GM12865 (cell line): ENCODE data around the gene IGFBP3.
A peak's percentile ranks its signal among the peaks of the same experiment; 100 is the strongest.

Experiments
- DNase-seq: peaks from one replicate; pipeline ENCODE4 v3.0.0; 2010; ENCODE audit warnings: low read depth
- H3K4me3 ChIP-seq: 2 replicates; pipeline ENCODE4 v1.5.1; 2011; ENCODE audit warnings: mild to moderate bottlenecking, low read depth, low read length, control low read depth
- TF ChIP-seq, protein P1 (sequence below): IDR thresholded peaks from 2 replicates; pipeline ENCODE4 v1.5.1; 2011; ENCODE audit warnings: low read length, control low read depth, low read depth, inconsistent platforms; ENCODE audit not compliant: insufficient read depth; ENCODE audit errors: missing control alignments

Gene IGFBP3

DNA sequence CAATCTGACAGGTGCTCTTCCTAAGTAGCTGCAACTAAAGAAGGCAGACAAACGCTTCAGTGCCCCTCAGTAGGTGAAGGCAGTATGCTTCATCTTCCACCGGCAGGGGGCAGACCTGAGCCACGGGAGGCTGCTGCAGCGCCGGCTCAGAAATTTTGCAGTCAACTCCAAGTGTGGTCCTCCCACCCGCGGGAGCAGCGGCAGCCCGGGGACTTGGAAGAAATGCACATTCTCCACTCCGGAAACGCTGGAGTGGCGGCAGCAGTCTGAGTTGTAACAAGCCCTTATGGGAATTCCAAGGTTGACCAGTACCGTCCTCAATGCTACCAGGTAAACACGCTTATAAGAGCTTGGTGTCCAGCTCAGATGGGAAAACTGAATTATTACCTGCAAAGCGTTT lies 3.4 kb downstream of the IGFBP3 start:
- TF ChIP-seq, protein P1, sequence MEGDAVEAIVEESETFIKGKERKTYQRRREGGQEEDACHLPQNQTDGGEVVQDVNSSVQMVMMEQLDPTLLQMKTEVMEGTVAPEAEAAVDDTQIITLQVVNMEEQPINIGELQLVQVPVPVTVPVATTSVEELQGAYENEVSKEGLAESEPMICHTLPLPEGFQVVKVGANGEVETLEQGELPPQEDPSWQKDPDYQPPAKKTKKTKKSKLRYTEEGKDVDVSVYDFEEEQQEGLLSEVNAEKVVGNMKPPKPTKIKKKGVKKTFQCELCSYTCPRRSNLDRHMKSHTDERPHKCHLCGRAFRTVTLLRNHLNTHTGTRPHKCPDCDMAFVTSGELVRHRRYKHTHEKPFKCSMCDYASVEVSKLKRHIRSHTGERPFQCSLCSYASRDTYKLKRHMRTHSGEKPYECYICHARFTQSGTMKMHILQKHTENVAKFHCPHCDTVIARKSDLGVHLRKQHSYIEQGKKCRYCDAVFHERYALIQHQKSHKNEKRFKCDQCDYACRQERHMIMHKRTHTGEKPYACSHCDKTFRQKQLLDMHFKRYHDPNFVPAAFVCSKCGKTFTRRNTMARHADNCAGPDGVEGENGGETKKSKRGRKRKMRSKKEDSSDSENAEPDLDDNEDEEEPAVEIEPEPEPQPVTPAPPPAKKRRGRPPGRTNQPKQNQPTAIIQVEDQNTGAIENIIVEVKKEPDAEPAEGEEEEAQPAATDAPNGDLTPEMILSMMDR = peak; percentile 93
- peak; percentile 74 for DNase-seq
- H3K4me3 ChIP-seq = no peak overlapping the region

DNA sequence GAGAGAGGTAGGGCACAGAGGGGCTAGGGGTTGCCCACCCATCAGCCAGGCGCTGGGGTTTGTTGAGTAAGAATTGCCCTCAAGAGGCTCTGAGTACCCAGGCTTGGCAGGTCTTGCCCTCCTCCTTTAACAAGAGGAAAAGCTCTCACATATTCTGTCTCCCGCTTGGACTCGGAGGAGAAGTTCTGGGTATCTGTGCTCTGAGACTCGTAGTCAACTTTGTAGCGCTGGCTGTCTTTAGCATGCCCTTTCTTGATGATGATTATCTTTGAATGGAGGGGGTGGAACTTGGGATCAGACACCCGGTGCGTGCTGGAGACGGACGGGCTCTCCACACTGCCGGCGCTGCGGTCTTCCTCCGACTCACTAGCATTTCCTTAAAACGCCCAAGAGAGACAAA lies 4.0 kb downstream of the IGFBP3 start:
- no peak for DNase-seq
- no peak overlapping the region for H3K4me3 ChIP-seq
- TF ChIP-seq, protein P1 = no peak

DNA sequence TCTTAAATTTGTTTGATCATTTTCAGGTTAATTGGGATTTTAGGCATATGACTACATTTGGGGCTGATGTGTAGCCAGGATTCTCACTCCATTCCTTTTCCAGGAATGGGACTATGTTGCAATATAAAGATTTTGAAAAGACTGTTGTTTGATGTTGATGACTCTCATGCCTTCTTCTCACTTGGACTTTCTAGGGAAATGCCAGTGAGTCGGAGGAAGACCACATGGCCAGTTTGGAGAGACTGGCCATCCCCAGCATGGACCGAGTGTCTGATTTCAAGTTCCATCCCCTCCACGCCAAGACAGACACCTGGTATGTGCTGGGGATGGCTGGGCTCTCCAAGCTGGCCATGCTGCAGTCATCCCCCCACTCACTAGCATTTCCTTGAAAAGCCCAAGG lies 5.5 kb downstream of the IGFBP3 start:
- DNase-seq = no peak
- no peak overlapping the region for H3K4me3 ChIP-seq
- TF ChIP-seq, protein P1 = no peak

DNA sequence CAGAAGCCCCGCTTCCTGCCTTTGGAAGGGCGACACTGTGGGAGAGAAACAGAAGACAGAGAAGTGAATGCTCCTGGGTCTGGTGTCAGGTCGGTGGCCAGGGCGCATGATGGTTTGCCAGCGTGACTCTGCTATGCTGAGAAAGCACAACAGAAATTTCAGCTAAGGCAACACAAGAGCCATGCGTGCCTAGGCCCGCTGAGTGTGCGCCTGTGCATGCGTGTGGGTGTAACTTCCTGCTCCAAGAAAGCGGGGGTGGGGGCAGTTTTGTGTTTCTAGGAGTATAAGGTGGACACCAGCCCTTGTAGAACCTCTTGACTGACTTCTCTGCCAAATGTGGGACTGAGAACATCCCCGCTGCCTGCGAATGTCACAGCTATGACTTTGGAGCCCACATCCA lies 6.2 kb downstream of the IGFBP3 start:
- TF ChIP-seq, protein P1 = no peak
- H3K4me3 ChIP-seq = no peak overlapping the region
- no peak for DNase-seq

DNA sequence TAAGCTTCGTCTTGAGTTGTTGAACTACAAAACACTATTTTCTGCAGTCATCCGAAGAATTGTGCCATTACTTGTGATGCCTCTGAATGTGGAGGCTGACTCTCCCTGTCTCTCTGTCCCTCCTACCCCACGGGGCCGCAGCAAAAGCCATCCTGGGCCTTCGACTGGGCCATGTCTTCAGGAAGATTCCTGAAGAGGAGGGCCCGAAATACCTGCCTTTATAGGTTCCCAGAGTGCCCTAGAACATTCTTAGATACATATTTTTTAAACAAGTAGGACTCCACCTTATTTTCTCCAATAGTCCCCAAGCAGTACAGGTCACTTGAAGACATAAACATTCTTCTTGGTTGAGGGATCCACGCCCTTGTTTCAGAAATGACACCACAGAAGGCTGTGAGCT lies 8.1 kb downstream of the IGFBP3 start:
- no peak for DNase-seq

DNA sequence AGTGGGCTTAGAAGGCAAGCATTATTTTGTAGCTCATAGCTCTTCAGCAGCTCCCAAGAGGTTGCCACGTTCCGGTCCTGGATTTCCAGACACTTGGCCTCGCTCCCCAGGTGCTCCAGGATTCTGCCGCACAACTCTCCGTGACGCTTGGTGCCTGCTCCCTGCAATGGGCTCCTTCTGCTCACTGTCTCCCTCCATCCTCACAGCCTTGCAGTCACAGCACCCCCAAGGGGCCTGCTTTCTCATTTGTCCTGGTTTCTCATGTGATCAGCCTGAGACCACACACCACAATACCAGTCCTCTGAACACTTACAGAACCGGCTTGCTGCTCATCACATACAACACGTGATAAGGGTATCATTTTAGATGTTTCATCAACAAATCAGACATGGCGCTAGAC lies 9.8 kb downstream of the IGFBP3 start:
- TF ChIP-seq, protein P1 = no peak
- DNase-seq = no peak
- no peak overlapping the region for H3K4me3 ChIP-seq

More for the DNA sequence above, 8.1 kb downstream of the IGFBP3 start:
- no peak overlapping the region for H3K4me3 ChIP-seq
- TF ChIP-seq, protein P1 = no peak

DNA sequence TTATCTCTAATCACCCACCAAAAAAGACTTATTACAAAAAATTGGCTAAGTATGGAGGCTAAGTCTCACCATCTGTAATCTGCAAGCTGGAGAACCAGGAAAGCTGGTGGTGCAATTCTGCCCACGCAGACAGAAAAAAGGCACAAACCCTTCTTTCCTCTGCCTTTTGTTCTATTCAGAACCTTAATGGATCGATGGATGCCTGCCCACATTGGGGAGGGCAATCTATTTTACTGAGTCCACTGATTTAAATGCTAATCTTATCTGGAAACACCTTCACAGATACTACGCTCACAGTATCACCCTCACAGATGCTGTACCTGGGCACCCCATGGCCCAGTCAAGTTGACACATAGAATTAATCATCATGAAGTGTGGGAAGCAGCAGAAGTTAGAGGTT lies 10.2 kb downstream of the IGFBP3 start:
- no peak for DNase-seq
- TF ChIP-seq, protein P1 = no peak
- H3K4me3 ChIP-seq = no peak overlapping the region
